Measurements from ENCODE around the gene KRI1.

DNA sequence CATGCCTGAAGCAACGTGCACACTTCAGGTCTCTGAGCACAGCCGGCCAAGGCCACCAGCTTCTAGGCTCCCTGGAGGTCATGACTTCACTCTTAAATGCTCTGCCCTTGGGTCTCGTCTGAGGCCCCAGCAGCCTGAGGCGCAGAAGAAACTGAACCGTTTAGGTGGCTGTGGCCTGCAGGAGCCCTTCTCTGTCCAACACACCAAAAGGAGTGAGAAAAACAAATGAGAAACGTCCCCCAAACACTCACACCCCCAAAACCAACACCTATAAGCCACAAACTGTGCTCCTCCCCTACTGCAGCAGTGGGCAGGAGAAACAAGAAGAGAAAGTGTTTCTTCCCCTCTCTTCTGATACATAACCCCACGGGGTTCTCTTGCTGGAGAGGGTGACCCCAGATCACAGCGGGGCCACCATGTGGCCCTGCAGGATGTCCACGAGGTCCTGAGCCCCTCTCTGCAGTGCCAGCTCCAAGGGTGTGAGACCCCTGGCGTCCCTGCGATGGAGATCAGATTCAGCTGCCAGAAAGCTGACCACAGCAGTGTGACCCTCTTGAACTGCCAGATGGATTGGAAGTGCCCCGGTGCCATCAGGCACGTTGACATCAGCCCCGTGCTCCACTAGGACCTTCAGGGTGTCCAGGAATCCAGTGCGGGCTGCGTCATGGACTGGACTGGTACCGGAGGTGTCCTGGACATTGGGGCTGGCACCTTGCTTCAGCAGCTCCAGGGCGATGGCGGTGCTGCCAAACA lies 1.0 kb upstream of the KRI1 start:
- no peak for TF ChIP-seq EZH2 (IDR thresholded peaks at IDR 0.05; ENCODE audit: low read depth, low read length, severe bottlenecking)
- TF ChIP-seq CHD2 (IDR thresholded peaks at IDR 0.05; ENCODE audit: low read length), result no peak
- TF ChIP-seq, protein P1, sequence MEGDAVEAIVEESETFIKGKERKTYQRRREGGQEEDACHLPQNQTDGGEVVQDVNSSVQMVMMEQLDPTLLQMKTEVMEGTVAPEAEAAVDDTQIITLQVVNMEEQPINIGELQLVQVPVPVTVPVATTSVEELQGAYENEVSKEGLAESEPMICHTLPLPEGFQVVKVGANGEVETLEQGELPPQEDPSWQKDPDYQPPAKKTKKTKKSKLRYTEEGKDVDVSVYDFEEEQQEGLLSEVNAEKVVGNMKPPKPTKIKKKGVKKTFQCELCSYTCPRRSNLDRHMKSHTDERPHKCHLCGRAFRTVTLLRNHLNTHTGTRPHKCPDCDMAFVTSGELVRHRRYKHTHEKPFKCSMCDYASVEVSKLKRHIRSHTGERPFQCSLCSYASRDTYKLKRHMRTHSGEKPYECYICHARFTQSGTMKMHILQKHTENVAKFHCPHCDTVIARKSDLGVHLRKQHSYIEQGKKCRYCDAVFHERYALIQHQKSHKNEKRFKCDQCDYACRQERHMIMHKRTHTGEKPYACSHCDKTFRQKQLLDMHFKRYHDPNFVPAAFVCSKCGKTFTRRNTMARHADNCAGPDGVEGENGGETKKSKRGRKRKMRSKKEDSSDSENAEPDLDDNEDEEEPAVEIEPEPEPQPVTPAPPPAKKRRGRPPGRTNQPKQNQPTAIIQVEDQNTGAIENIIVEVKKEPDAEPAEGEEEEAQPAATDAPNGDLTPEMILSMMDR (IDR thresholded peaks at IDR 0.05; ENCODE audit: control extremely low read depth in 1 of 3, insufficient read depth in 1 of 3, low read depth in 1 of 3, low read length in 3 of 3), result no peak
- TF ChIP-seq POLR2AphosphoS5 (IDR thresholded peaks at IDR 0.05; ENCODE audit: low read depth, low read length), result no peak
- no peak for TF ChIP-seq EP300 (IDR thresholded peaks at IDR 0.05; ENCODE audit: borderline replicate concordance in 1 of 2, low read depth in 2 of 2, low read length in 2 of 2)
- no peak for TF ChIP-seq POLR2A (IDR thresholded peaks at IDR 0.05; ENCODE audit: control extremely low read depth in 1 of 2, low read depth in 2 of 2, low read length in 2 of 2)
